Activated naive CD8-positive, alpha-beta T cell treated with anti-CD3 and anti-CD28 coated beads, Interleukin-2, amount 50 U/mL, for 24 hours (primary cell): ENCODE results near the gene SYNDIG1.

Source experiments
- ATAC-seq: fragments of 150-1000 bp; cut with Tn5 transposase; one replicate; pipeline ENCODE4 v1.10.0; 2021
- DNase-seq: peaks from one replicate; pipeline ENCODE4 v3.0.0; 2021
- H3K27ac Mint-ChIP-seq: one replicate; pipeline ENCODE4 v1.8.0; 2021; ENCODE audit warnings: mild to moderate bottlenecking, mixed read lengths
- H3K27me3 Mint-ChIP-seq: one replicate; pipeline ENCODE4 v1.8.0; 2021; ENCODE audit warnings: mixed read lengths
- H3K36me3 Mint-ChIP-seq: one replicate; pipeline ENCODE4 v1.8.0; 2021; ENCODE audit warnings: low read depth, mixed read lengths
- H3K4me1 Mint-ChIP-seq: one replicate; pipeline ENCODE4 v1.8.0; 2021; ENCODE audit warnings: mixed read lengths
- H3K4me3 Mint-ChIP-seq: one replicate; pipeline ENCODE4 v1.8.0; 2021; ENCODE audit warnings: mild to moderate bottlenecking, moderate library complexity, mixed read lengths
- H3K9me3 Mint-ChIP-seq: one replicate; pipeline ENCODE4 v1.8.0; 2021; ENCODE audit warnings: mixed read lengths

Gene SYNDIG1

GRCh38 chr20:24588047-24588635, 118.7 kb downstream of the SYNDIG1 start:
- Mint-ChIP-seq H3K4me1 (no peaks in the 10 kb centered on the region), H3K4me3 (no peak overlapping the region), H3K36me3 (no peaks in the 10 kb centered on the region), H3K9me3 (no peaks in the 10 kb centered on the region), H3K27me3 (peaks cover 5% of the 10 kb centered on the region), H3K27ac (no peak overlapping the region)
- DNase-seq, result no peak
- ATAC-seq, result no peak

GRCh38 chr20:24588725-24589340, 119.4 kb downstream of the SYNDIG1 start:
- Mint-ChIP-seq H3K36me3 (no peaks in the 10 kb centered on the region), H3K27me3 (peaks cover 5% of the 10 kb centered on the region), H3K4me1 (no peaks in the 10 kb centered on the region), H3K4me3 (no peak overlapping the region), H3K9me3 (no peaks in the 10 kb centered on the region), H3K27ac (no peak overlapping the region)
- no peak for DNase-seq
- ATAC-seq, result no peak

GRCh38 chr20:24589381-24589780, 120.0 kb downstream of the SYNDIG1 start:
- H3K27ac Mint-ChIP-seq, result no peak overlapping the region
- DNase-seq, result no peak
- ATAC-seq, result no peak
- no peak overlapping the region for H3K4me3 Mint-ChIP-seq
- H3K27me3 Mint-ChIP-seq, result peaks cover 5% of the 10 kb centered on the region
- H3K4me1 Mint-ChIP-seq, result no peaks in the 10 kb centered on the region
- no peaks in the 10 kb centered on the region for H3K36me3 Mint-ChIP-seq
- no peaks in the 10 kb centered on the region for H3K9me3 Mint-ChIP-seq

GRCh38 chr20:24589815-24590177, 120.4 kb downstream of the SYNDIG1 start:
- no peak overlapping the region for H3K27ac Mint-ChIP-seq
- no peak overlapping the region for H3K4me3 Mint-ChIP-seq
- peaks cover 5% of the 10 kb centered on the region for H3K27me3 Mint-ChIP-seq
- no peak for ATAC-seq
- no peaks in the 10 kb centered on the region for H3K36me3 Mint-ChIP-seq
- no peaks in the 10 kb centered on the region for H3K4me1 Mint-ChIP-seq
- no peak for DNase-seq
- no peaks in the 10 kb centered on the region for H3K9me3 Mint-ChIP-seq

GRCh38 chr20:24590178-24590982, 121.0 kb downstream of the SYNDIG1 start:
- H3K36me3 Mint-ChIP-seq, result no peaks in the 10 kb centered on the region
- no peak for DNase-seq
- H3K27me3 Mint-ChIP-seq, result peaks cover 5% of the 10 kb centered on the region
- no peak overlapping the region for H3K27ac Mint-ChIP-seq
- no peaks in the 10 kb centered on the region for H3K9me3 Mint-ChIP-seq
- ATAC-seq, result no peak
- no peak overlapping the region for H3K4me3 Mint-ChIP-seq
- H3K4me1 Mint-ChIP-seq, result no peaks in the 10 kb centered on the region

GRCh38 chr20:24597051-24597450, 127.6 kb downstream of the SYNDIG1 start:
- Mint-ChIP-seq H3K4me1 (no peaks in the 10 kb centered on the region), H3K27ac (no peak overlapping the region), H3K27me3 (peaks cover 5% of the 10 kb centered on the region), H3K36me3 (peaks cover 3% of the 10 kb centered on the region), H3K9me3 (peaks cover 16% of the 10 kb centered on the region), H3K4me3 (no peak overlapping the region)
- ATAC-seq, result no peak
- no peak for DNase-seq

- DNase-seq, result no peak
- Mint-ChIP-seq H3K27me3 (peaks cover 3% of the 10 kb centered on the region), H3K4me3 (no peak overlapping the region), H3K4me1 (no peaks in the 10 kb centered on the region), H3K27ac (no peak overlapping the region), H3K9me3 (peaks cover 25% of the 10 kb centered on the region), H3K36me3 (peaks cover 3% of the 10 kb centered on the region)
- ATAC-seq, result no peak
Observed at GRCh38 chr20:24598346-24598745, 128.9 kb downstream of the SYNDIG1 start.

- H3K9me3 Mint-ChIP-seq, result peaks cover 25% of the 10 kb centered on the region
- no peak overlapping the region for H3K27ac Mint-ChIP-seq
- ATAC-seq, result no peak
- H3K36me3 Mint-ChIP-seq, result peaks cover 3% of the 10 kb centered on the region
- DNase-seq, result no peak
- no peak overlapping the region for H3K4me3 Mint-ChIP-seq
- H3K27me3 Mint-ChIP-seq, result peaks cover 3% of the 10 kb centered on the region
- no peaks in the 10 kb centered on the region for H3K4me1 Mint-ChIP-seq
Observed at GRCh38 chr20:24598996-24599395, 129.6 kb downstream of the SYNDIG1 start.

- peaks cover 3% of the 10 kb centered on the region for H3K36me3 Mint-ChIP-seq
- DNase-seq (no peak), ATAC-seq (no peak)
- no peaks in the 10 kb centered on the region for H3K4me1 Mint-ChIP-seq
- no peak overlapping the region for H3K27ac Mint-ChIP-seq
- H3K9me3 Mint-ChIP-seq, result peaks cover 25% of the 10 kb centered on the region
- H3K4me3 Mint-ChIP-seq, result no peak overlapping the region
- peaks cover 3% of the 10 kb centered on the region for H3K27me3 Mint-ChIP-seq
Observed at GRCh38 chr20:24600012-24600411, 130.6 kb downstream of the SYNDIG1 start.

- H3K9me3 Mint-ChIP-seq, result peaks cover 25% of the 10 kb centered on the region
- no peak overlapping the region for H3K27ac Mint-ChIP-seq
- H3K4me1 Mint-ChIP-seq, result no peaks in the 10 kb centered on the region
- peaks cover 3% of the 10 kb centered on the region for H3K36me3 Mint-ChIP-seq
- no peak for ATAC-seq
- H3K4me3 Mint-ChIP-seq, result no peak overlapping the region
- H3K27me3 Mint-ChIP-seq, result peaks cover 3% of the 10 kb centered on the region
- DNase-seq, result no peak
Observed at GRCh38 chr20:24603454-24603853, 134.0 kb downstream of the SYNDIG1 start.

GRCh38 chr20:24604966-24605665, 135.7 kb downstream of the SYNDIG1 start:
- Mint-ChIP-seq H3K27me3 (no peaks in the 10 kb centered on the region), H3K4me1 (no peaks in the 10 kb centered on the region), H3K9me3 (peaks cover 21% of the 10 kb centered on the region), H3K4me3 (no peak overlapping the region), H3K27ac (no peak overlapping the region), H3K36me3 (no peaks in the 10 kb centered on the region)
- no peak for ATAC-seq
- no peak for DNase-seq

- Mint-ChIP-seq H3K27ac (no peak overlapping the region), H3K4me1 (no peaks in the 10 kb centered on the region), H3K36me3 (no peaks in the 10 kb centered on the region), H3K9me3 (peaks cover 20% of the 10 kb centered on the region), H3K27me3 (no peaks in the 10 kb centered on the region), H3K4me3 (no peak overlapping the region)
- DNase-seq (no peak), ATAC-seq (no peak)
Observed at GRCh38 chr20:24605937-24606455, 136.6 kb downstream of the SYNDIG1 start.

- no peak overlapping the region for H3K27ac Mint-ChIP-seq
- H3K27me3 Mint-ChIP-seq, result no peaks in the 10 kb centered on the region
- DNase-seq (no peak), ATAC-seq (no peak)
- no peaks in the 10 kb centered on the region for H3K4me1 Mint-ChIP-seq
- H3K4me3 Mint-ChIP-seq, result no peak overlapping the region
- peaks cover 5% of the 10 kb centered on the region for H3K9me3 Mint-ChIP-seq
- H3K36me3 Mint-ChIP-seq, result no peaks in the 10 kb centered on the region
Observed at GRCh38 chr20:24607402-24607801, 138.0 kb downstream of the SYNDIG1 start.

GRCh38 chr20:24608926-24609667, 139.7 kb downstream of the SYNDIG1 start:
- Mint-ChIP-seq H3K4me1 (no peaks in the 10 kb centered on the region), H3K36me3 (no peaks in the 10 kb centered on the region), H3K4me3 (no peak overlapping the region), H3K9me3 (no peaks in the 10 kb centered on the region), H3K27me3 (peaks cover 2% of the 10 kb centered on the region), H3K27ac (no peak overlapping the region)
- no peak for DNase-seq
- ATAC-seq, result no peak
